ENCODE measurements around the gene RNASEH2A.

The RNASEH2A gene

DNA sequence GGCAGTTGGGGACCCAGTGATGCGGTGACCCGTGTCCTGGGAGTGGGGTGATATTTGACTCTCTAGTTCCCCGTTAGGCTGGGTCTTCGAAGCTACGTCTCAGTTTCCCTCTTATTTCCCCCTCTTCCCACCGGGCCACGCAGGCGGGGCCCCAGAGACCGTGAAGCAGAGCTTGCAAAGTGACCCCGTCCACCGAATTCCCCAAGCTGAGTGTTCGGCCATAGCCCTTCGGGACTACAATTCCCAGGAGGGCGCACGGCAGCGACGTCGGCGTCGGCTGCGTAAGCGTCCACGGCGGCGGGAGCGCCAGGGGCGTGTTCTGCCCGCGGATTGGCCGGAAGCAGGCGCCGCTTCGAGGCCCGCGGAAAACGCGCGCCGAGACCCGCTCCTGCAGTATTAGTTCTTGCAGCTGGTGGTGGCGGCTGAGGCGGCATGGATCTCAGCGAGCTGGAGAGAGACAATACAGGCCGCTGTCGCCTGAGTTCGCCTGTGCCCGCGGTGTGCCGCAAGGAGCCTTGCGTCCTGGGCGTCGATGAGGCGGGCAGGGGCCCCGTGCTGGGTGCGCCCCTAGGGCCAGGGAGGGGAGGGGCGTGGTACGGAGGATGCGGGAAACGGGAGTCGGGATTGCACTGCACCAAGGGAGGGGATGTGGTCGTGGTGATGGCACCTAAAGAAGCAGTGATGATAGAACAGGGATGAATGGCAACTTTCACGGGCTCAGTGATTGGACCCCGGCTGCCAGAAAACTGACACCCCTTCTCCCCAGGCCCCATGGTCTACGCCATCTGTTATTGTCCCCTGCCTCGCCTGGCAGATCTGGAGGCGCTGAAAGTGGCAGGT lies at the start of gene RNASEH2A:
Gene RNASEH2A (plus strand): TSS at position 343 of the 840 bp plus-strand sequence. CDS start 90 bp downstream, at position 433.
- DNase-seq (ENCODE audit: low read depth) = peak; percentile 78

DNA sequence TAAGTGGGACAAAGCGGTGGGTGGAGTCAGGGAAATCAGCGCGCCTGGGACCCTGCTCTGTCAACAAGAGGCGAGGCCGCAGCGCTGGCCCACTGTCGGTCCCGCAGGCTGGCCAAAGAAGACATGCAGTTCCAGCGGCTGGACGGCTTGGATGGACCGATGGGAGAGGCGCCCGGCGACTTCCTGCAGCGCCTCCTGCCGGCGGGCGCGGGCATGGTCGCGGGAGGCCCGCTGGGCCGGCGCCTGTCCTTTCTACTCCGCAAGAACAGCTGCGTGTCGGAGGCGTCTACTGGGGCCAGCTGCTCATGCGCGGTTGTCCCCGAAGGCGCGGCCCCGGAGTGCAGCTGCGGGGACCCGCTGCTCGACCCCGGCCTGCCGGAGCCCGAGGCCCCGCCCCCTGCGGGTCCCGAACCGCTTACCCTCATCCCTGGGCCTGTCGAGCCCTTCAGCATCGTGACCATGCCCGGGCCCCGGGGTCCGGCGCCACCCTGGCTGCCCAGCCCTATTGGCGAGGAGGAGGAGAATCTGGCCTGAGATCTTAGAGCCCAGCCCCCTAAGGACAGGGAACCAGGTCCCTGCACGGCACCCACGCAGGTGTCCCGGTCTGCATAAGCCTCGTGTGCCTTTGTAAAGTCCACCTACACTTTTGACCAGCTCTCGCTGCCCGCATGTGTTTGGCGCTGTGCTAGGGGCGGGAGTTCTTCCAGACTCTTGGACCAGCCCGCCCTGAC lies 48.7 kb upstream of the RNASEH2A start:
- peak; percentile 37 for DNase-seq (ENCODE audit: low read depth)

DNA sequence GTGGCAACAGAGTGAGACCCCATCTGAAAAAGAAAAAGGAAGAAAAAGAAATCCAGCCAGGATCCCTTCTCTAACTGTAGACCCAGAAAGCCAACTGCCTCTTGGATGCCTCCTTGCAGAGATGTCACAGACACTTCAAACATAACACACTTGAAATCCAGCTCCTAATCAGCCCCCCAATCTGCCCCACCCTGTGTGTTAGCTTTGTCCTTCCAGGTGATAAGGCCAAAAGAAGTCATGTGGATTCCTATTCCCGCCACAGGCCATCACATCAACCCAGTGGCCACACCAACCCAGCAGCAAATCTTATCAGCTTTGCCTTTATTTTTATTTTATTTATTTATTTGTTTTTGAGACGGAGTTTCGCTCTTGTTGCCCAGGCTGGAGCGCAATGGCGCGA lies 46.7 kb upstream of the RNASEH2A start:
- no peak for DNase-seq (ENCODE audit: low read depth)

DNA sequence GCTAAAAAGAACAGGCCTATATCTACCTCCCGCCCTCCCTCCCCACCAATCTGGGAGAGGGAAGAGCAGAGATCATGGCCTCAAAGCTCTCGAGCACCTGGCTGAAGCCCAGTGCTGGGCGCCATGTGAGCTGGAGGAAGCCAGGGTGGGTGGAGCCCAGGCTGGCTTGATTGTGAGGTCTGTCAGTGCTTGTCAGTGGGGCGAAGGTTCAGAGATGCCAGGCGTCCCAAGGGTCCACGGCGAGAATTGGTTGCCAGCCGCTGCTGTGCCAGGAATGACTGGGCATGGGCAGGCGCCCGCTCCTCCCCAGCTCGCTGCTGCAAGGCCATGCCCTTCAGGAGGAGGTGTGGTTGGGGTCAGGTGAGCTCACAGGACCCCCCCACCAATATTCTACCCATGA lies 43.3 kb upstream of the RNASEH2A start:
- DNase-seq (ENCODE audit: low read depth) = no peak

DNA sequence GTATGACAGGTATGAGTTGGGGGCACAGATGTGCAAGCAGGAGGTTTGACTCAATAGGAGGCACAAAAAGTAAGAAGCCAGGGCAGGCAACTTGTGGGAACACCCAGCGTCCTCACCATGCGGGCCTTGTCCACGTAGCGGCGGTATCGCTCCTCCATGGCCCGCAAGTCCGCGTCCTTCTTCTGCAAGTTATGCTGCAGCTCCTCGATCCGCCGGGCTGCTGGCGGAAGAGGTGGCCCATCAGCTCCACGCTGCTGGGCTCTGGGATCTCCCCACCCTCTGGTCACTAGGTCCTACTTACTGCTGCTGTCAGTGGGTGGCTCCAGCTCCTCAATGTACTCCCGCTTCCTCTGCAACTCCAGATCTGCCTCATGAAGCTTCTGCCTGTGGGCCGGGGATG lies 41.7 kb upstream of the RNASEH2A start:
- DNase-seq (ENCODE audit: low read depth) = no peak

DNA sequence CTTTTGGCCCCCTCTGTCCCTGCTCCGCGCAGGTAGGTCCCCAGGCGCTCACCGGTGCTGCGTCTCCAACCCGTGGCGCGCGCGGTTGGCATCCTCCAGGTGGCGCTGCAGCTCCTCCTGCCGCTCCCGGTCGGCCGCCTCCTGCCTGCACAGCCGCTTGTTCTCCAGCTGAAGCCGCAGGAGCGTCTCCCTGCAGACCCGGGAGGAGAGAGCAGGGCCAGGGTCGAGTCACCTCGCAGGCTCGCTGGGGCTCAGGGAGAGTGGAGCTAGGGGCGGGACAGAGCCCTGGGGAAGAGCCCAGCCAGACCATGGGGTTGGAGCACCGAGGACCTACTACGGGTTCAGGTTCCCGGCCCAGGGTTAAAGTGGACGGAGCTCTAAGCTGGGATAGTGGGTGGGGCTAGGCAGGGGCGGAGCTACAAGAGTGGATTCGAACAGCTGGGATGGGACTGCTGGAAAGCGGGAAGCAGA lies 40.3 kb upstream of the RNASEH2A start:
- DNase-seq (ENCODE audit: low read depth) = peak; percentile 59

DNA sequence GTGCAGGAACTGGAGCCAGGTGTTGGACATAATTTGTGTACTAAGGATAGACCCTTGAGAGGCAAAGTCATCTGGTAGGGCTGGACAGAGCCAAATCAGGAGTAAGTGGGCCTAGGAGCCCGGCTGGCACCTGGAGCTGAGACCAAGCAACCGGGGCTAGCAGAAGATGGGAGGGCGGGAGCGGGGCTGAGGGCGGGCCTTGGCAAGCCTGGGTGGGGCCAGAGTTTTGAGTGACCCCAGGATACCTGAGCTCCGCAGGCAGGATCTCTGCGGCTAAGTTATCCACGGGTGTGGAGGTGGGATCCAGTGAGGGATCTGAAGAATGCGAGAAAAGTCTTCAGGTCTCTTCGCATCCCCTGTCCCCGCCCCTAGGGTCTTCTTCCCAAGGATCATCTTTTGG lies 39.2 kb upstream of the RNASEH2A start:
- DNase-seq (ENCODE audit: low read depth) = no peak

DNA sequence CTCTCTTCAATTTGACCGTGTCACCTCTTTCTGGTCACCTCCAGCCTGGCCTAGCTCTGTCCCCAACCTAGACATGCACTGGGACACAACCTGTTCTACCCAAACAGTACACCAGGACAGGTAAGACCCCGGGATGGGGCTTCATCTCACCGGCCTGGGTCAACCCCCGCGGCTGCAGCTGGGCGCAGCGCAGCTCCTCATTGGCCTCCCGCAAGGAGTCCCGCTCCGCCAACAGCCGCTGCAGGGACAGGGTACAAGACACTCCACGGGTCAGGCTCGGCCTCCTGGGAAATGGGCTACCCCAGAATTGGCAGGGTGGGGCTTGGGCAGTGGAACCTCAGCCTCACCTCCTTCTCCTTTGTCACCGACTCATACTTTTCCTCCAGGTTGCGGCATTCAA lies 38.7 kb upstream of the RNASEH2A start:
- no peak for DNase-seq (ENCODE audit: low read depth)

DNA sequence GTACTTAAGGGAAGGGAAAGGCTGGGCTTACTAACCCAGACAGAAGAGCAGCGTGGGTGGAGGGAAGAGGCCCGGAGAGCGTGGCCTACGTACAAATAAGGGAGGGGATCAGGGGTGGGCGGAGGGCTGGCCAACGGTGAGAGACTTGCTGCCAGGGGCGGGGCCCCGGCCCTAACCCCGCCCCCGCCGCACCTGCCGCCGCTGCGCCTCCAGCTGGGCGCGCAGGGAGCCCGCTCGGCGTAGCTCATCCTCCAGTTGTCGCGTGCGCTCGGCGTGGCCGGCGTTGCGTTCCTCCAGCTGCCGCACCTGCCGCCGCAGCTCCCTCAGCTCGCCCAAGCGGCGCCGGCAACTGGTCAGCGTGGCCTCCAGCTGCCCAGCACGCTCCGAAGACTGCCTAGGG lies 36.7 kb upstream of the RNASEH2A start:
- no peak for DNase-seq (ENCODE audit: low read depth)

DNA sequence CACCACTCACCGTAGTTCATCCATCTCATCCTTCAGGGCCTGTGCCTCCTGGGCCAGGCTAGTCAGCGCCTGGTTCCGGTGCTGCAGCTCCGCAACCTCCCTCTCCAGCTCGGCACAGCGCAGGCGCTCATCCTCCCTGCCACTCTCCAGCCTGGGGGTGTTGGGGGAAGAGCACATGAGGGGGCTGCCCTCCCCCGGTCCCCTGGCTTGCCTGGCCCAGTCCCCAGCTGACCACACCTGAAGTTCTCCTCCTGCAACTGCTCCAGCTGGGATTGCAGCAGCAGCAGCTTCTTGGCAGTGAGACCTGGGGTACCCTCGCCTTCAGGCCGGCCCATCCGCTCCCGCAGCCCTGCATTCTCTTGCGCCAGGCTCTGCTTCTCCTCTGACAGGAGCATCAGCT lies 35.5 kb upstream of the RNASEH2A start:
- DNase-seq (ENCODE audit: low read depth) = no peak

DNA sequence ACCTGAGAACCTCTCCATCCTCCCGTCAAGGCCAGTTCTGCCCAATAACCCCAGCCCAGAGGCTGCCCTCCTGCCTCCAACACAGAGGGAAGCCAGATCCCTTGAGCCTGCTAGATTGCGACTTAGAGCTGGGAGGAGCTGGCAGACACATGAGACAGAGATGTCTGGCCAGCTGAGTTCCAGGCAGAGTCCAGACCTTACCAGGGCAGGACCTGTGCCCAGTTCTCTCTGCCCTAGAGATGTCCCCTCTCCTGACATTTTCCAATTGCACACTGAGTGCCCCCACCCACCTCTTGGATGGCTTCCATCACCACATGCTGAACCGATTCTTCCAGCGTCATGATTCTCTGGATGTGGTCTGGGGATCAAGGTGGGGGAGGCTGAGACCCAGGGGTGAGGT lies 34.1 kb upstream of the RNASEH2A start:
- no peak for DNase-seq (ENCODE audit: low read depth)

DNA sequence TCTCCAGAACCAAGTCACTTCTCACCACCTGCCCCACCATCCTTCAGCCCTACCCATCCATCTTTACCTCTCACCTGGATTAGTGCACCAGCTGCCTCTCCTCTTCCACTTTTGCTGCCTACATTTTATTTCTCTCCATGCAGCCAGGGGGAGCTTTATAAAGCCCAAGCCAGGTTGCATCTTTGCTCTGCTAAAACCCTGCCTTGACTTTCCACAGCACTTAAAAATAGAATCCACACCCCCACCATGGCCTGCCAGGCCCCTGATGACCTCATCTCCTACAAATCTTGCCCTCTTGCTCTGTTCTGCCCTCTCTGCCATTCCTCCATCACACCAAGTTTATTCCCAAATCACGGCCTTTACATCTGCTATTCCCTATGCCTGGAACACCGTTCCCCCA lies 32.8 kb upstream of the RNASEH2A start:
- DNase-seq (ENCODE audit: low read depth) = no peak

DNA sequence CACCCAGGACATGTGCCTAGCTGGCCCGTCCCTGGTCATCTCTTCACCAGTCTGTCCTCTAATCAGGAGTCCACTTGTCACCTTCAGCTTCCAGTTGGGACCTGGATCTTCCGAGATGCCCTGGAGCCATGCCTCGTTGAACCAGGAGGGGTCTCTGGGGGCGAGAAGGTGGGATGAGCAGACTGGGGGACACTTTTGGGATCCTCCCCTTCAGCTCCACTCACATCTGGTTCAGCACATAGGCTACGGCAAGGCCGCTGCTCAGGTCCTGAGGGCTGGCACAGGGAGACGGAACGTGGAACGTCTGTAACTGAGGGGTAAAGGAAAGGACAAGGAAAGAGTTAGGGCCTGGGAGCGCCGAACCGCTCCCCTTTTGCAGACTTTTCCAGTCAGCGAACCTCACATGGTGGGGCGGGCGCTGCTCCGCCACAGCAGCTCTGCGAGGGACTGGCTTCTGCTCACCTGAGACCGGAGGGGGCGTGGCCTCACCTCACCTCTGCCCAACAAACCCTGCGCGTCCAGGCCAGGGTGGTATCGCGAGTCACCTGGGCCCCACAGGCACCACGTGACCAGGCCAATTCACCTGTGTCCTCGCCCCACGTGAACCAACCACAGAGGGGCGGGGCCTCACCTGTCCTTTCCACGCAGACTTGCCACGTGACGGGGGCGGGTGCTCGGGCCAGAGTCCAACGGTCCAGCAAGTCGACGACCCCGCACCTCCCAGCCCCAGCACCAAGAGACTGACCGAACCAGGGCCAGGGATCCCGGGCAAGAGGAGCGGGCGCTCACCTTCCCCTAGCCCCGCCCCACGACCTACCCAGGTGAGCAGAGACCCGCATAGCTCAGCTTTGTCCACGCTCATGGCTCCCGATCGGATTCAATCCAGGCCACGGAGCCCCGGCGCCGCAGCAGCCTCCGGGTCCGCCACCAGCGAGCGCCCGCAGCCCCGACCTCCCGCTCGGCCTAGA lies 31.5 kb upstream of the RNASEH2A start, which contains the start of gene HOOK2:
Gene HOOK2 (minus strand): TSS at position 965 of the 968 bp plus-strand sequence. CDS start 103 bp downstream, at position 862.
- DNase-seq (ENCODE audit: low read depth) = no peak

DNA sequence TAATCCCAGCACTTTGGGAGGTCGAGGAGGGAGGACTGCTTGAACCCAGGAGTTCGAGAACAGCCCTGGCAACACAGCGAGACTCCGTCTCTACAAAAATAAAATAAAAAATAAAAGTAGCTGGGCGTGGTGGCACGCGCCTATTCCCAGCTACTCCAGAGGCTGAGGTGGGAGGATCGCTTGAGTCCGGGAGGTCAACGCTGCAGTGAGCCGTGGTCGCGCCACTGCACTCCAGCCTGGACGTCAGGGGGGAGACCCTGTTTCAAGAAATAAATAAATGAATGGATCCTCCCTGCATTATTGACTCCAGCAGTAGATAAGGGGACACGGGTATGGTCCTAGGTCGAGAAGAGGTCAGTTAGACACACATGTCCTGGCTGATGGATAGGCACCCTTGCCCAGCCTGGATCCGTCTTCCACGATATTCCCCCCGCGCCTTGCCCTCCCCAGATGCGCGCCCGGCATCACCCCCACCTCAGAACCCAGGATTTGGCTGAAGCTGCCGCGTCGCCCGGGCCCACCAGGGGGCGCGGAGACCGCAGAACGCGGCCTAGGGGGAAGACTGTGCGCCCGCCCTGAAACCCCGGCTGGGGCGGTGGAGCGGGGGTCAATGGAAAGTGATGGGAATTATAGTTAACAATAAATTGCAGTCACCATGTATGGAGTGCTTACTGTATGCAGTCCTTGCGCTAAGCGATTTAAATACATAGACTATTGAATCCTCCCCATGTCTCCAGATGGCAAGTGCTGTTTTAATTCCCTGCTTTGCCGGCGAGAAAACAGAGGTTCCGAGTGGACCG lies 29.0 kb upstream of the RNASEH2A start:
- DNase-seq (ENCODE audit: low read depth) = peak; percentile 61

DNA sequence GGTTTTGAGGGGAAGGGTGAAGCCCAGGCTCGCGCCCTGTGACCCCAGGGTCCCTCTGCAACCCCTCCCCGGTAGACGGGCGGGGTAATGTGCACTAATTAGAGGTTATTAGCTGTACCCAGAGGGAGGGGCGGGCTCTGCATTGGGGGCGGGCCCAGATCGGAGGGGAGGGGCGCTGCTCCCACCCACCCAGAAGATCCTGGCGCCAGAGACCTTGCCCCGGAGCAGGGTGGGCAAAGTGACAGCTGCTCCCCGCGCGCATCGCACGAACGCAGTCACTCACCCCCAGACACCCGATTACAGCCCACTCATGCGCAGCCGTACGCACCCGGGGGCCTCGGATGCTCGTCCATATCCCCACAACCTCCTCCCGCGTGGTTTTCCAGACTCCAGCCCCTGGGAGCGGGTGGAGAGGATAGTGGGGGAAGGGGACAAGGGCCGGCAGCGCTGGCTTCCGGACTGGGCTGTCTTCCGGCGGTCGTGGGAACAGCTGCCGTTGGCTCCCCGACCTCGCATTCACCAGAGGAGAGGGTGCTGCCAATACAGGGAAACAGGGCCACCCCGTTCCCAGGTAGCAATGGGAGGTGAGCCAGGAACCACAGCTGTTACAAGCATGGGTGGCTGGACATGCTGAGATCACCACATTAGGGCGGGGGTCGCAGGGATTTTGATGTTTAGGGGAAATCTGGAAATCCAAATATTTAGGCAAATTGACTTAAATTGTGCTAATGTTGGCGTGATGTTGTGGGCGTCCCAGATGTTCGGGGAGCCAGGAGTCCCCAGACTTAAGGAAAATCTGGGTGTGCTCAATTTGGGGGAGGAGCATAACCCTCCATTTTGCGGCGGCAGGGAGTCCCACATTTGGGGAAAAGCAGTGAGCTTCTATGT lies 28.1 kb upstream of the RNASEH2A start:
- DNase-seq (ENCODE audit: low read depth) = peak; percentile 62

DNA sequence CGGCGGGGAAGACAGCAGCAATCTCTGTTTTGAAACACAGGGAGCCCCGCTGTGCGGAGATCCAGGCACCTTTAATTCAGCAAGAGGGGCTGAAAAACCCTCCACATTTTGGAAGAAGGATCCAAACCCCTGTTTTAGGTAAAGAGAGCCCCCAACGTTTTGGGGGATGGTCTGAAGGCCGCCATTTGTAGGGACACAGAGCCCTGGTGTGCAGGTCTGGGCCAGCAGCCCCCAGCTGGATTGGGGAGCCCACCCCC lies 27.6 kb upstream of the RNASEH2A start:
- DNase-seq (ENCODE audit: low read depth) = no peak

DNA sequence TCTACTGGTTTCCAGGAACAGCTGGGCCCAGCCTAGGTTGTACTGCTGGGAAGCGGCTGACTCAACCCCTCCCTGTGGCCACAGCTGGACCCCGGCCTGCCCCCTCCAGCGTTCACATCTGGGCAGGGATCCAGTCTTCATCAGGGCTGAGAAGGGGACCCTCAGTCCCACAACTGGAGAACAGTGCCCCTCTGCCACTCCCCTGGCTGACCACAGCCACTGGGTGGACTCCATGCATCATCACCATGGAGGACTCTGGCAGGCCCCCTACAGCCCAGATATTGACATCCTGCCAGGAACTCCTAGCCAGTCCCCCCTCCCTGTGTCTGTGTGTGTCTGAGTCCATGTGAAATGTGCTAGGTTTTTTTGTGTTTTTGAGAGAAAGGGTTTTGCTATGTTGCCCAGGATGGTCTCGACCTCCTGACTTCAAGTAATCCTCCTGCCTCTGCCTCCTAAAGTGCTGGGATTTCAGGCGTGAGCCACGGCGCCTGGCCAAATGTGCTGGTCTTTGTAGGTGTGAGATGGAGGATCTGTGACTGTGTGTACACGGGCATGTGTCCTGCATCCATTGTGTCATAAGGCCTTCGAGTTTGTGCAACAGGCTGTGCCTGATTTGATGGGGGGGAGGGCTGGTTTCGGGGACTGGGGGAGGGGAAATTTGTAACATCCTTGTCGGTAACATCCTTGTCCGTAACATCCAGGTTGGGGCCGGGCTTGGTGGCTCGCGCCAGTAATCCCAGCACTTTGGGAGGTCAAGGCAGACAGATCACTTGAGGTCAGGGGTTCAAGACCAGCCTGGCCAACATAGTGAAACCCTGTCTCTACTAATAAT lies 27.0 kb upstream of the RNASEH2A start:
- DNase-seq (ENCODE audit: low read depth) = peak; percentile 84

DNA sequence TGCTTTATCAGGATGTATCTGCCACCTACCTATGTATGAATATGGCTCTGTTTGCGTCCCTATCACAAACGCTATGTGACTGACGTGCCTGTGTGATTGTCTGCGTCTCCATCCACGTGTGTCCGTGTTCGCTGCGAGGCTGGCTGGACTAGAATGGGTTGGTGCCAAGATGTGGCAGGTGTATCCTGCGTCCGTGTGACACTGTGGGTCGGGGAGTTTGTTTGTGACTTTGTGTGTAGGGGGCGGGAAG lies 24.3 kb upstream of the RNASEH2A start:
- DNase-seq (ENCODE audit: low read depth) = no peak

DNA sequence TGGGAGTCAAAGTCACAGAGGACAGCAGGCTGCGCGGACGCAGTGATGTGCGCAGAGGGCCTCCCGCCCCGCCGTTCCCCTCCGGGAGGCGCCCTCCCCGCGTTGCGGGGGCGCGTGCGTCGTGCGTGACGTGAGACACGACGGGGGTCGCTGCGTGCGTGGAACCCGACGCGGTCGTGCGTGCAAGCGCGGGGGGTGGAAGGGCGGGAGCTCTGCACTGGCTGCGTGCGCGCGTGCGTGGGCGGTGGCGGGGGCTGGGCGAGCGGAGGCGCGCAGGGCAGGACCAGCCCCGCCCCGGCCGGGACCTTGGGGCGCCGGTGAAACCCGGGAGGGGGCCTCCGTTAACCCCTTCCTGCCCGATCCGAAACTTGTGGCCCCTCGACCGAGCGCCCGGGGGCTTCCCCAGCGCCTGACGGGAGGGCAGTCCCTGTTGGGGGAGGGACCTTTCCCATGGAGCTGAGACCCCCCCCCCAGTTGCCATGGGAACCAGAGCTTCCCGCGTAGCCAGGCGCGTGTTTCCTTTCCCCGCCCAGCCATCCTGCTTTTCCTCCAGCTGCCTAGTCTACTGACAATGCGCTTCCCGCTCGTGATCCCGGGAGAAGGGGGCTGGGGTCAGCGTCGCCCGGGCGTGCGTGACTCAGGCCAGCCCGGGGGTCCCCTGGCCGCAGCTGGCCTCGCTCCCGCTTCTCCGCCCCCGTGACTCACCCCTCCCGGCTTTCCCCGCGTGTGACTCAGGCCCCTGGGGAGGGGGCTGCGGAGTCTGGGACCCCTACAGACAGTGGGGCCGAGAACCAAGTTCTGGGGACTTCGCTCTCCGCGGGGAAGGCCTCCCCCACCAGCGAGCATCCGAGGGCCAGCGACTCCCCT lies 23.7 kb upstream of the RNASEH2A start:
- DNase-seq (ENCODE audit: low read depth) = peak; percentile 65

Data from stromal cell of bone marrow (primary cell).